K562 (cell line): ENCODE measurements around the gene NEK5. TPM values are rescaled to one million over a fixed set of nuclear protein-coding genes. Genes with fewer than 3 reads are reported as not detected.

ENCODE experiments used
- CHD7 ChIP-seq: fragments of 200-600 bp; sonication (generic); IDR thresholded peaks from one replicate; pipeline ENCODE4 v1.6.1; 2012; ENCODE audit warnings: mild to moderate bottlenecking, low read depth, low read length, inconsistent platforms
- SNRNP70 ChIP-seq: fragments of 200-400 bp; formaldehyde crosslinking; optimal IDR thresholded peaks from 2 replicates; pipeline ENCODE3; 2017; ENCODE audit warnings: low read depth, low read length
- ZNF655 ChIP-seq: fragments of 250-450 bp; sonication (Bioruptor Pico); IDR thresholded peaks from 2 replicates; pipeline ENCODE4 v1.5.0; 2021
- polyA plus RNA-seq, 8 experiments: library from polyadenylated mRNA; depleted of rRNA in 4 of 8; stranded (reverse) in 5 of 8; unstranded in 3 of 8; fragments of >200 nt; fragmentation: Nextera tagmentation in 2 of 8; fragmentation: Illumina TruSeq in 1 of 8; extraction: Ambion mirVana in 2 of 8; extraction: Trizol in 1 of 8; gene quantifications; 2 replicates each; pipeline versions ENCODE4 v1.2.1 to v1.2.3, GENCODE V29; 2011 to 2014; ENCODE audit warnings: inconsistent platforms in 1 of 8, missing spikeins in 1 of 8
- total RNA-seq, 7 experiments: library from RNA; depleted of rRNA in 6 of 7; stranded (reverse); fragments of >200 nt in 6 of 7; fragmentation: Illumina TruSeq in 2 of 7; extraction: Trizol in 2 of 7; gene quantifications; 2 replicates each; pipeline versions ENCODE4 v1.2.1 to v1.2.3, GENCODE V29; 2011 to 2021; ENCODE audit warnings: low replicate concordance in 1 of 7

Gene NEK5
- total and polyA plus RNA-seq, 9 of the 15 experiments (the other 6 are each of a cell fraction or from before 2014, with no cell fraction given): 0.09 to 0.44 (median 0.33) TPM

- TF ChIP-seq CHD7 (no peak), SNRNP70 (no peak), ZNF655 (CRISPR knock-in tag) (no peak)
Measured at GRCh38 chr13:52070929-52071523, 57.8 kb downstream of the NEK5 start (continued).
